Pancreas (tissue), 10 donors: ENCODE data around the gene SLC16A13. TPM values are rescaled to one million over a fixed set of nuclear protein-coding genes. Genes with fewer than 3 reads are reported as not detected.
A peak's percentile ranks its signal among the peaks of the same experiment; 100 is the strongest.

Experiments
- ATAC-seq, 4 donors: fragments of 200-7000 bp; cut with Tn5 transposase; one replicate each; pipeline versions ENCODE4 v1.8.0 to v1.9.1; 2020; ENCODE audit warnings: mild to moderate bottlenecking in 4 of 4, moderate library complexity in 4 of 4
- DNase-seq, 6 donors: peaks; one replicate each; pipeline ENCODE4 v3.0.0-alpha.2; 2020
- FAIRE-seq: peaks from 2 replicates; lab custom pipeline; 2012; peaks lifted over from hg19 to GRCh38; lab: Jason Lieb, UNC
- H3K27ac ChIP-seq, 4 donors: fragments of 200-600 bp; sonication (generic); 1 replicate in 3 of 4; 2 replicates in 1 of 4; pipeline versions ENCODE4 v1.5.0 to v1.8.0; 2020
- H3K27me3 ChIP-seq, 4 donors: fragments of 200-600 bp; one replicate each; pipeline ENCODE4 v1.8.0; 2021
- H3K36me3 ChIP-seq, 3 donors: fragments of 200-600 bp; sonication (generic) in 1 of 3; one replicate each; pipeline versions ENCODE4 v1.5.0 to v1.8.0; 2020 to 2021
- H3K4me1 ChIP-seq, 3 donors: fragments of 200-600 bp; one replicate each; pipeline ENCODE4 v1.8.0; 2021
- H3K4me3 ChIP-seq, 4 donors: fragments of 200-600 bp; sonication (generic) in 2 of 4; one replicate each; pipeline versions ENCODE4 v1.5.0 to v1.8.0; 2020 to 2021
- H3K9me3 ChIP-seq, 4 donors: fragments of 200-600 bp; one replicate each; pipeline ENCODE4 v1.8.0; 2021
- CTCF ChIP-seq, 4 donors: fragments of 200-600 bp; sonication (generic) in 3 of 4; IDR thresholded peaks; one replicate each; pipeline versions ENCODE4 v1.5.0 to v1.8.0; 2021; ENCODE audit warnings: antibody characterized with exemption in 4 of 4
- WGBS, 2 donors: extraction: QIAGEN DNeasy Blood & Tissue Kit; methylation state at CpG; one replicate each; pipeline ENCODE4 v1.1.7; 2013; 5-methylcytosine and 5-hydroxymethylcytosine counted together
- intact Hi-C, 3 donors: fragments of 100-400 bp; cut with DNase I; formaldehyde crosslinking; loops; one replicate each; pipeline versions ENCODE4 v1.11.1 to v1.14.2; 2022
- polyA plus RNA-seq, 2 donors: library from polyadenylated mRNA; stranded (reverse); fragments of 200-250 nt; gene quantifications; one replicate each; pipeline ENCODE4 v1.2.3, GENCODE V29; 2013
- total RNA-seq, 6 donors: library from RNA; stranded (reverse); fragmentation: NEBNext Ultra II Directional in 4 of 6; extraction: Animal tissue kit (Norgen Biotek cat#: 25700) in 4 of 6; gene quantifications; one replicate each; pipeline versions ENCODE4 v1.2.1 to v1.2.4, GENCODE V29; 2021 to 2023
- donor health status: healthy with polysubstance abuse.
- donor health status: DM: no; HTN: no; CAD: no; lungs with moderate emphysema.
- donor health status: DM: no; HTN: no; CAD: no.
- donor health status: control.
- donor health status: control.
- donor health status: Bipolar disorder and iron deficiency.
- donor health status: DM: yes; HTN: yes; CAD: no.
- donor health status: DM: no; HTN: no; CAD: no.
- donor health status: DM: no; HTN: no; CAD: no.
- donor health status: DM: yes; HTN: yes; CAD: no.

SLC16A13 gene
- total and polyA plus RNA-seq, 8 donors, result 0.74 to 3.0 (median 1.4) TPM

- WGBS, 2 donors, result 53 to 82% methylated on average over 3 of the region's 3 CpGs
- no peak for FAIRE-seq
- TF ChIP-seq CTCF (IDR thresholded peaks at IDR 0.05), result no peak
- Histone ChIP-seq H3K9me3 (no peaks in the 10 kb centered on the region), H3K36me3 (no peaks in the 10 kb centered on the region), H3K4me3 (no peak overlapping the region), H3K4me1 (no peaks in the 10 kb centered on the region), H3K27me3 (no peaks in the 10 kb centered on the region), H3K27ac (no peak overlapping the region)
- ATAC-seq, result no peak
- intact Hi-C loops, result no loop called here
- DNase-seq, result peak in 1 of 6 donors; percentile 41
These were observed 34.9 kb downstream of the SLC16A13 start for GRCh38 chr17:7070712-7071111.

GRCh38 chr17:7072406-7072805 lies 36.6 kb downstream of the SLC16A13 start:
- WGBS, 2 donors, result 77 to 82% methylated on average over 2 of the region's 2 CpGs
- Histone ChIP-seq H3K4me3 (no peak overlapping the region), H3K36me3 (no peaks in the 10 kb centered on the region), H3K4me1 (no peaks in the 10 kb centered on the region), H3K27me3 (no peaks in the 10 kb centered on the region), H3K9me3 (no peaks in the 10 kb centered on the region), H3K27ac (no peak overlapping the region)
- no peak for ATAC-seq
- DNase-seq, result no peak
- FAIRE-seq, result no peak
- intact Hi-C loops, result no loop called here
- TF ChIP-seq CTCF (IDR thresholded peaks at IDR 0.05), result no peak

- WGBS, 2 donors, result 66 to 68% methylated on average over 14 of the region's 14 CpGs
- DNase-seq (peak in 1 of 6 donors; percentile 21), ATAC-seq (no peak), FAIRE-seq (no peak)
- no peak overlapping the region for H3K4me3 ChIP-seq
- H3K4me1 ChIP-seq, result no peaks in the 10 kb centered on the region
- H3K27me3 ChIP-seq, result no peaks in the 10 kb centered on the region
- intact Hi-C loops, result no loop called here
- H3K27ac ChIP-seq, result no peak overlapping the region
- TF ChIP-seq CTCF (IDR thresholded peaks at IDR 0.05), result no peak
- H3K36me3 ChIP-seq, result no peaks in the 10 kb centered on the region
- no peaks in the 10 kb centered on the region for H3K9me3 ChIP-seq
These were observed 39.1 kb downstream of the SLC16A13 start for GRCh38 chr17:7074931-7075330.

GRCh38 chr17:7077911-7078546 lies 42.2 kb downstream of the SLC16A13 start:
- no peak for TF ChIP-seq CTCF (IDR thresholded peaks at IDR 0.05)
- intact Hi-C loops, result no loop called here
- H3K27ac ChIP-seq, result no peak overlapping the region

GRCh38 chr17:7078711-7079110 lies 42.9 kb downstream of the SLC16A13 start:
- no peaks in the 10 kb centered on the region for H3K4me1 ChIP-seq

More at GRCh38 chr17:7077911-7078546, 42.2 kb downstream of the SLC16A13 start:
- Histone ChIP-seq H3K36me3 (no peaks in the 10 kb centered on the region), H3K4me3 (no peak overlapping the region), H3K9me3 (no peaks in the 10 kb centered on the region), H3K4me1 (no peaks in the 10 kb centered on the region), H3K27me3 (no peaks in the 10 kb centered on the region)
- whole genome bisulfite sequencing, 2 donors, result 76 to 80% methylated on average over 7 of the region's 7 CpGs
- no peak for ATAC-seq
- DNase-seq, result peak in 1 of 6 donors; percentile 37
- no peak for FAIRE-seq

More at GRCh38 chr17:7078711-7079110, 42.9 kb downstream of the SLC16A13 start:
- no peak overlapping the region for H3K27ac ChIP-seq
- no peaks in the 10 kb centered on the region for H3K27me3 ChIP-seq
- ATAC-seq, result no peak
- FAIRE-seq, result no peak
- DNase-seq, result peak in 1 of 6 donors; percentile 9
- intact Hi-C loops, result no loop called here
- no peak overlapping the region for H3K4me3 ChIP-seq
- no peak for TF ChIP-seq CTCF (IDR thresholded peaks at IDR 0.05)
- WGBS, 2 donors, result 65 to 76% methylated on average over 10 of the region's 10 CpGs
- no peaks in the 10 kb centered on the region for H3K36me3 ChIP-seq
- no peaks in the 10 kb centered on the region for H3K9me3 ChIP-seq
